ENCODE measurements around the gene EPHA6.
"Not testable (repeated sequence)": the region's sequence is repeated elsewhere in the genome, so short reads cannot be mapped to it uniquely, and the experiment has no call there.

Gene EPHA6

GRCh38 chr3:97438131-97438530, 623.7 kb downstream of the EPHA6 start:
- TF ChIP-seq CTCF (conservative IDR thresholded peaks at IDR 0.05; ENCODE audit: low read depth, low read length): no peak
- no peak for DNase-seq (ENCODE audit: low read depth)

GRCh38 chr3:97439373-97439772, 625.0 kb downstream of the EPHA6 start:
- no peak overlapping the region for H3K4me3 ChIP-seq (ENCODE audit: low read depth, low read length)
- TF ChIP-seq CTCF (conservative IDR thresholded peaks at IDR 0.05; ENCODE audit: low read depth, low read length): no peak
- no peak for DNase-seq (ENCODE audit: low read depth)

More at GRCh38 chr3:97438131-97438530, 623.7 kb downstream of the EPHA6 start:
- no peak overlapping the region for H3K4me3 ChIP-seq (ENCODE audit: low read depth, low read length)

GRCh38 chr3:97464035-97464434, 649.6 kb downstream of the EPHA6 start:
- no peak overlapping the region for H3K4me3 ChIP-seq (ENCODE audit: low read depth, low read length)
- TF ChIP-seq CTCF (conservative IDR thresholded peaks at IDR 0.05; ENCODE audit: low read depth, low read length): no peak
- no peak for DNase-seq (ENCODE audit: low read depth)

- DNase-seq (ENCODE audit: low read depth): no peak
- TF ChIP-seq CTCF (conservative IDR thresholded peaks at IDR 0.05; ENCODE audit: low read depth, low read length): no peak
- H3K4me3 ChIP-seq (ENCODE audit: low read depth, low read length): no peak overlapping the region
Observed at GRCh38 chr3:97470481-97470880, 656.1 kb downstream of the EPHA6 start.

- DNase-seq (ENCODE audit: low read depth): no peak
- TF ChIP-seq CTCF (conservative IDR thresholded peaks at IDR 0.05; ENCODE audit: low read depth, low read length): no peak
- H3K4me3 ChIP-seq (ENCODE audit: low read depth, low read length): no peak overlapping the region
Observed at GRCh38 chr3:97479740-97480139, 665.3 kb downstream of the EPHA6 start.

- H3K4me3 ChIP-seq (ENCODE audit: low read depth, low read length); DNase-seq (ENCODE audit: low read depth): not testable (repeated sequence)
Observed at GRCh38 chr3:97480696-97481289, 666.4 kb downstream of the EPHA6 start.

- no peak overlapping the region for H3K4me3 ChIP-seq (ENCODE audit: low read depth, low read length)
- no peak for TF ChIP-seq CTCF (conservative IDR thresholded peaks at IDR 0.05; ENCODE audit: low read depth, low read length)
- DNase-seq (ENCODE audit: low read depth): no peak
Observed at GRCh38 chr3:97481416-97481815, 667.0 kb downstream of the EPHA6 start.
